Glutamatergic neuron (in vitro differentiated cells): Measurements from ENCODE around the gene SEMA4G. TPM values are rescaled to one million over a fixed set of nuclear protein-coding genes. Genes with fewer than 3 reads are reported as not detected.
A peak's percentile ranks its signal among the peaks of the same experiment; 100 is the strongest.

ENCODE experiments used
- DNase-seq: peaks from one replicate; pipeline ENCODE4 v3.0.0; 2022
- H3K27ac Mint-ChIP-seq: one replicate; pipeline ENCODE4 v1.8.0; 2020; ENCODE audit warnings: mild to moderate bottlenecking, mixed read lengths, inconsistent platforms; ENCODE audit not compliant: unreplicated experiment
- H3K27me3 Mint-ChIP-seq: one replicate; pipeline ENCODE4 v1.8.0; 2020; ENCODE audit warnings: mild to moderate bottlenecking, moderate library complexity, mixed read lengths, inconsistent platforms; ENCODE audit not compliant: unreplicated experiment
- H3K36me3 Mint-ChIP-seq: one replicate; pipeline ENCODE4 v1.8.0; 2020; ENCODE audit warnings: mild to moderate bottlenecking, mixed read lengths, inconsistent platforms; ENCODE audit not compliant: unreplicated experiment
- H3K4me1 Mint-ChIP-seq: one replicate; pipeline ENCODE4 v1.8.0; 2020; ENCODE audit warnings: mild to moderate bottlenecking, low read depth, mixed read lengths, inconsistent platforms; ENCODE audit not compliant: unreplicated experiment
- H3K4me3 Mint-ChIP-seq: one replicate; pipeline ENCODE4 v1.8.0; 2020; ENCODE audit warnings: mild to moderate bottlenecking, mixed read lengths, inconsistent platforms; ENCODE audit not compliant: unreplicated experiment
- H3K9me3 Mint-ChIP-seq: one replicate; pipeline ENCODE4 v1.8.0; 2020; ENCODE audit warnings: mild to moderate bottlenecking, moderate library complexity, mixed read lengths, inconsistent platforms; ENCODE audit not compliant: unreplicated experiment
- CTCF ChIP-seq: fragments of 200-600 bp; sonication (generic); IDR thresholded peaks from one replicate; pipeline ENCODE4 v1.5.0; 2021; ENCODE audit not compliant: partially characterized antibody, unreplicated experiment
- total RNA-seq: library from RNA; stranded (reverse); fragmentation: NEBNext Ultra II Directional; extraction: Animal tissue kit (Norgen Biotek cat#: 25700); gene quantifications from one replicate; pipeline ENCODE4 v1.2.1, GENCODE V29; 2021; ENCODE audit not compliant: unreplicated experiment

Gene SEMA4G
- total RNA-seq, 1 donor from 2014 or later = 46.9 TPM

- Mint-ChIP-seq H3K4me3 (peak overlapping the region; percentile 99), H3K4me1 (peaks cover 7% of the 10 kb centered on the region), H3K27me3 (peaks cover 4% of the 10 kb centered on the region), H3K36me3 (no peaks in the 10 kb centered on the region), H3K9me3 (peaks cover 5% of the 10 kb centered on the region), H3K27ac (no peak overlapping the region)
- no peak for TF ChIP-seq CTCF
- no peak for DNase-seq
Measured at GRCh38 chr10:100988166-100988565, 18.9 kb downstream of the SEMA4G start.

GRCh38 chr10:100989088-100989487 is 19.8 kb downstream of the SEMA4G start:
- no peak overlapping the region for H3K4me3 Mint-ChIP-seq
- DNase-seq = no peak
- H3K27me3 Mint-ChIP-seq = peaks cover 4% of the 10 kb centered on the region
- peaks cover 7% of the 10 kb centered on the region for H3K4me1 Mint-ChIP-seq
- H3K36me3 Mint-ChIP-seq = no peaks in the 10 kb centered on the region
- no peak overlapping the region for H3K27ac Mint-ChIP-seq
- peaks cover 5% of the 10 kb centered on the region for H3K9me3 Mint-ChIP-seq
- TF ChIP-seq CTCF = no peak

GRCh38 chr10:100993986-100994708 is 24.8 kb downstream of the SEMA4G start:
- Mint-ChIP-seq H3K9me3 (peaks cover 8% of the 10 kb centered on the region), H3K4me1 (peaks cover 6% of the 10 kb centered on the region), H3K36me3 (no peaks in the 10 kb centered on the region), H3K27ac (no peak overlapping the region), H3K27me3 (peaks cover 10% of the 10 kb centered on the region), H3K4me3 (no peak overlapping the region)
- DNase-seq = no peak
- TF ChIP-seq CTCF = peak; percentile 60

GRCh38 chr10:100995181-100995580 is 25.9 kb downstream of the SEMA4G start:
- no peak for TF ChIP-seq CTCF
- DNase-seq = no peak
- Mint-ChIP-seq H3K36me3 (no peaks in the 10 kb centered on the region), H3K27me3 (peaks cover 10% of the 10 kb centered on the region), H3K4me3 (no peak overlapping the region), H3K27ac (no peak overlapping the region), H3K4me1 (peaks cover 6% of the 10 kb centered on the region), H3K9me3 (peaks cover 8% of the 10 kb centered on the region)

GRCh38 chr10:100996678-100997359 is 27.5 kb downstream of the SEMA4G start:
- no peak for TF ChIP-seq CTCF
- peak; percentile 65 for DNase-seq
- Mint-ChIP-seq H3K27ac (peak overlapping the region; percentile 84), H3K4me3 (peak overlapping the region; percentile 88), H3K9me3 (peaks cover 12% of the 10 kb centered on the region), H3K4me1 (peaks cover 16% of the 10 kb centered on the region), H3K36me3 (no peaks in the 10 kb centered on the region), H3K27me3 (peaks cover 14% of the 10 kb centered on the region)
